HG02970 (cell line): Measurements from ENCODE around the gene SMAD3.

Experiments used
- ATAC-seq: cut with Tn5 transposase; IDR thresholded peaks from one replicate; pipeline ENCODE4 v1.9.1; 2021; ENCODE audit warnings: mild to moderate bottlenecking, moderate library complexity, moderate number of reproducible peaks; ENCODE audit not compliant: unreplicated experiment, low FRiP score

The SMAD3 gene

DNA sequence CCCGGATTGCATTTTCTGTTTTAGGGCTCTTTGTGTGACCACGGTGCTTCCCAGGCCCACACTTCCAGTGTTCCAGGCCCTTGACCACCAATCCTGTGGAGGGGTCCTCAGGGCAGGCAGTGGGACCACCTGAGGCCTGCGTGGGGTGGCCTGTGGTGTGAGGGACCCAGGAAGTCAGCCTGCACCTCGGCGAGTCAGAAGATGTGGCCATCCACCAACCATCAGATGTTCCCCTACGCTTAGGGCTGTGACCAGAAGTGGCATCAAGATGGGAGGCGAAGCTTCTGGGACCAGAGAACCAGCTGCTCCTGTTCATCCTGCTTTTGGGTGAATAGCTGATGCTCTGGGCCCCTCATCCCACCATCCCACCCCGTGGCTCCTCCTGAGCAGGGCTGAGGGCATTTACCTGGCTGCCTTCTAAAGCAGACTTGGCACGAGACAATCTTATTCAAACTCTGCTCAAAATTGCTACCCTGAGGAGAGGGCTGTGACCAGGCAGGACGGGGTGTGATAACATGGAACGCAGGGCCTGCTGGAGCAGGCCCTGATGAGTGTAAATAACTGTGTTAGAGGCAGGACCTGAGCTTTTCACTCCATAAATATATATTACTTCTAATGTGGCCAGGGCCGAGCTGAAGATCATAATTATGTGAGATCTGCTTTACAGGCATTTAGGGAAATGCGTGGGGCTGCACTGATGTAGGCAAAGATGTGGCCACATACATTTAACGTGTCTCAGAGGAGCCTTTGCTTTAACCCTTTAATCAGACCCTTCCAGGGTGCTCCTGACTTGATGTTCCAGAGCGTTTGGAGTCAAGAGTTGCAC lies 28.8 kb downstream of the SMAD3 start:
- ATAC-seq = no peak

DNA sequence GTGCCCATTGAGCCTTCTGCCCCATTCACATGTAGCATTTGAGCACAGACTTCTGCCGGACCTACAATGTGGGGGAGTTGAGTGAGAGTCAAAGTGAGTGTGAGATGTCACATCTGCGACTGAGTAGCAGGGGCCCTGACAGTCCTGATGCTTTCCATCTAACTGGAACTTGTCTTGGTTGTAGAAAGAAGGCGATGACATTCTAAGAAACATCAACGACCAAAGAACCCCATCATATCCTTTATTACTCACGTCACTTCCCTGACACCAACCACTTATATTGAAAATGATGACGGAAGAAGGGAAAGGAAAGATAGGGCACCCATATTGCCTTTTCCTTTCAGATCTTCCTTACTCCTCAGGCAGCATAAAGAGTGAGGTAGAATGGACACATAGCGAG lies 30.5 kb downstream of the SMAD3 start:
- ATAC-seq = no peak

DNA sequence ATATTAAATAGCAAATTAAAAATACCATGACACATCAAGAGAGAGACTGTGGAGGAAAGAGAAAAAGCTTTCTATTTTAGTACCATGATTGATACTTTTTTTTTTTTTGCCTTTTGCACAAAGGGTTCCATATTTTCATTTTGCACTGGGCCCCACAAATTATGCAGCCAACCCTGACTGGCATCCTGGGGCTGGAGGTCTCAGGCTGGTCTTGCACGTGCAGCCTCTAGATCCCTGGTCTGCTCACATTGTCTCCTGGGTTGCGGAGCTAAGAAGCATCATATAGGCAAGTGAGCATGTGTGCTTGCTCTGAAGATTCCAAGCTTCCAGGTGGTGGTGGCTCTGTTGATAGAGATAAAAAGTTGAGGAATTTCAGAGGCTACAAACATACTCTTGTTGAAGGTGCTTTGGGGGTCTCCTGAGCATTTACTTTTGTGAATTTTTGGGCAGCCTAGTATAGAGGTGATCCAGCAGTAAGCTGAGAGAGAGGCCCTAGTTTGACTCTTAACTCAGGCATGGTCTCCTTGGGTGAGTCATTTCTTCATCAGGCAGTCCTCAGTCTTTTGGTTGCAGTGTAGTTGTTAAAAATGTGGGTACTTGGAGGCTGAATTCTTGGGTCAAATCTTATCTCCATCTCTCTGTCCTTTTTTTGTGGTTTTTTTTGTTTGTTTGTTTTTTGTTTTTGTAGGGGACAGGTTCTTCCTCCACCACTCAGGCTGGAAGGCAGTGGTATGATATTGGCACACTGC lies 31.3 kb downstream of the SMAD3 start:
- no peak for ATAC-seq

- ATAC-seq = no peak
Observed at GRCh38 chr15:67097424-67097823, 32.0 kb downstream of the SMAD3 start.

GRCh38 chr15:67097930-67098740 lies 32.7 kb downstream of the SMAD3 start:
- ATAC-seq = no peak

DNA sequence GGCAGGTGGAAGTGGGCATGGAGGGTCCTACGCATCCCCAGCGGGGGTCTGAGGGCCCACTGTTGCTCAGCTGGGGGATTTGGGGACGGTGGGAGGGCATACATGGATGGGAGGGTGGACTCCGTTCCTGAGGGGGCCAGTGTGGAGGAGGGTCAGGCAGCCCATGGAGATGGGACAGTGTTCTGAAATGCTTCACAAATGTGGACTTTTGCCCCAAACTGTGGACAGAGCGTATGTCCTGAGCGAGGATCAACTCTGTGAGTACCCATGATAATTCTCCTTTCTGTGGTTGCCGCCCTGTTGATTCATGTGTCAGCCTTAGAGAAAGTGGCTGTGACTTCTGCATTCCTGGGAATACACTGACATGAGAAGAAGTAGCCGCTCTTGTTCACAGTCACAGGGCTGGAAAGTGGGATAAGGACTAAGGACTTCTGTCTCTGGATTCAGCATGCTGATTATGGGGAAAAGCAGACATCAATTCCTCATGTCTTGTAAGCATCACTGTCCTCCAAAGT lies 33.4 kb downstream of the SMAD3 start:
- ATAC-seq = no peak

GRCh38 chr15:67100124-67100791 lies 34.9 kb downstream of the SMAD3 start:
- ATAC-seq = no peak

- no peak for ATAC-seq
Observed at GRCh38 chr15:67100801-67101581, 35.6 kb downstream of the SMAD3 start.

DNA sequence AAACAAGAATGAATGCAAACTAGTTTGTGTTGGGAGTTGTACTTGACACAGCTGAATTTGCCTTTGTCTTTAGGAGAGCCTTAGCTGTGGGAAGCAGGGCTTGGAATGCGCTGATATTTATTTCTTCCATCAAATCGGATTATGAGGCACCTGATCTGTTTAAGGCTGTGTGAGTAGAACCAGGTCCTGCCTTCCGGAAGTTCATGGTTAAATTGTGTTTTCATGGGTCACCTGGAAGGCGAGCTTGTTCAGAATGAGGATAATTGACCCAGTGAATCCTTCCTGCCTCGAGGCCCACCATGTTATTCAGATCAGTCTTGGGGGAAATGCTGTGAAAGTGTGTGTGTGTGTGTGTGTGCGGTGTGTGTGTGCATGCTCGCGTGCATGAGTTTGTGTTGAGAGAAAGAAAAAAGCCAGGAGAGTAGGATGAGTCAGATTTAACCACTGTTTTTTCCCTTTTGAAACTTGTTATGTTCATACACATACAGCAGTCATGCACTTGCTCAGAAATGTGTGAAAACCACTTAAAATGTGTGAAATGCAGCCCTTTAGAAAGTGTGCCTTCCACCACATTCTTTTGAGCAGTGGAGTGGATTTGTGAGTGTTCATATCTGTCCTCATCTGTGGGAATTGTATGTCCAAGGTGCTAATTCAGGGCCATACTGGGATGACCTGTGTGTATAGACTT lies 36.7 kb downstream of the SMAD3 start:
- ATAC-seq = peak; percentile 45

- no peak for ATAC-seq
Observed at GRCh38 chr15:67102599-67102929, 37.2 kb downstream of the SMAD3 start.

- ATAC-seq = no peak
Observed at GRCh38 chr15:67103021-67103420, 37.6 kb downstream of the SMAD3 start.

- ATAC-seq = no peak
Observed at GRCh38 chr15:67103432-67103831, 38.0 kb downstream of the SMAD3 start.

- ATAC-seq = no peak
Observed at GRCh38 chr15:67103869-67104268, 38.5 kb downstream of the SMAD3 start.

- ATAC-seq = no peak
Observed at GRCh38 chr15:67104510-67104909, 39.1 kb downstream of the SMAD3 start.

GRCh38 chr15:67105065-67105951 lies 39.9 kb downstream of the SMAD3 start:
- ATAC-seq = no peak

DNA sequence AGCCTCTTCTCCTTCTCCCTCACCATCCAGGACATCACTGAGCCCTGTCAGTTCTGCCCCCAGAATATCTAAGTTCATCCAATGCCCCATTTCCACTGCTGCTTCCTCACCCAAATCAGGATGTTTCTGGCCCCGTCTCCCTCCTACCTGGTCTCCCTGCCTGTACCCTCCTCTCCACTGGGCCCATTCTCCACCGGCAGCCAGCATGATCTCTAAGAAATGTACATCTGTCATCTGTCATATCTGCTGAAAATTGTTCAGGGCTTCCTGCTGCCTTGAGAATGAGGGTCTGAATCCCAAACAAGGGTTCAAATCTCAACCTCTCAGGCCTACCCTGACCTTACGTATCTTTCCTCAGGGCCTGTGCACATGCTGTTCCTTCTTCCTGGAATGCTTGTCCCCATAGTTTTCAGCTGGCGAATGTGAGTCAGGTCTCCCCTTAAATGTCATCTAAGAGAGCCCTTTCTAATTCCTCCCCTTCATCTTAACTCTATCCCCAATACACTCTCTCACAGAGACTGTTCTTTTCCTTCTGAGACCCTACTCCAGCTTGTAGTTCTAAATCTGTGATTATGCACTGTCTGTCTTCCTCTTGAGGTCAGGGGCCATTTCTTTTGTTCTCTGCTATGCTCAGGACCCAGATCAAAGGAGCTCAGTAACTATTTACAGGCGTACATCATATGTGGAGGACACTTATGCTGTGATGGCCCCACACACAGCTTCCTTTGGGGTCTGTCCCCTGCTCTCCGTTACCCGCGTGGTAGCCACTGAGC lies 40.8 kb downstream of the SMAD3 start:
- ATAC-seq = no peak

DNA sequence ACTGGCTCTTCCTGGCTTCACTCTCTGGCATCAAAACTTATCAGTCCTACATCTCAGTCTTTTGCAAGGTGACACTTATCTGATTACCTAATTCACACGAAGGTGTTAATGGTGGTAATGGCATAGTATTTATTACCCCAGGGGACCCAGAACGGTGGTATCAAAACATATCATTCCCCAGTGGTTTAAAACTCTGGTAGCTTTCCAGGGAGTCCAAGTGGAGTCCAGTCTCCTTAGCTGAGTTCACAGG lies 41.3 kb downstream of the SMAD3 start:
- no peak for ATAC-seq
